Chondrocyte (in vitro differentiated cells): ENCODE data around the gene ADAMTS3. TPM values are rescaled to one million over a fixed set of nuclear protein-coding genes. Genes with fewer than 3 reads are reported as not detected.

Experiments
- DNase-seq: peaks from one replicate; pipeline ENCODE4 v3.0.0; 2021; ENCODE audit warnings: mixed read lengths, low spot score
- H3K27ac Mint-ChIP-seq: one replicate; pipeline ENCODE4 v1.8.0; 2021; ENCODE audit warnings: mild to moderate bottlenecking, moderate library complexity, mixed read lengths; ENCODE audit not compliant: unreplicated experiment
- H3K27me3 Mint-ChIP-seq: 2 replicates; pipeline ENCODE4 v1.8.0; 2021; ENCODE audit warnings: low read depth, mixed read lengths
- H3K36me3 Mint-ChIP-seq: 2 replicates; pipeline ENCODE4 v1.8.0; 2021; ENCODE audit warnings: low read depth, mixed read lengths
- H3K4me1 Mint-ChIP-seq: 2 replicates; pipeline ENCODE4 v1.8.0; 2021; ENCODE audit warnings: low read depth, mild to moderate bottlenecking, mixed read lengths
- H3K4me3 Mint-ChIP-seq: one replicate; pipeline ENCODE4 v1.8.0; 2021; ENCODE audit warnings: mild to moderate bottlenecking, moderate library complexity, mixed read lengths; ENCODE audit not compliant: unreplicated experiment
- H3K9me3 Mint-ChIP-seq: 2 replicates; pipeline ENCODE4 v1.8.0; 2021; ENCODE audit warnings: low read depth, mixed read lengths
- CTCF ChIP-seq: fragments of 200-600 bp; sonication (generic); IDR thresholded peaks from 2 replicates; pipeline ENCODE4 v1.5.0; 2021; ENCODE audit warnings: antibody characterized with exemption, mild to moderate bottlenecking, moderate library complexity
- total RNA-seq: library from RNA; stranded (reverse); gene quantifications from 3 replicates; pipeline ENCODE4 v1.2.1, GENCODE V29; 2021

ADAMTS3 gene
- total RNA-seq, 1 donor from 2014 or later: 0.60 TPM

GRCh38 chr4:72301759-72302158, 267.3 kb downstream of the ADAMTS3 start:
- Mint-ChIP-seq H3K27me3 (no peaks in the 10 kb centered on the region), H3K4me3 (no peak overlapping the region), H3K27ac (no peak overlapping the region), H3K36me3 (no peaks in the 10 kb centered on the region), H3K4me1 (no peaks in the 10 kb centered on the region), H3K9me3 (no peaks in the 10 kb centered on the region)
- no peak for DNase-seq
- no peak for TF ChIP-seq CTCF

GRCh38 chr4:72300126-72300525, 268.9 kb downstream of the ADAMTS3 start:
- no peak for TF ChIP-seq CTCF
- Mint-ChIP-seq H3K4me3 (no peak overlapping the region), H3K4me1 (peaks cover 3% of the 10 kb centered on the region), H3K9me3 (no peaks in the 10 kb centered on the region), H3K27me3 (no peaks in the 10 kb centered on the region), H3K27ac (no peak overlapping the region), H3K36me3 (no peaks in the 10 kb centered on the region)
- no peak for DNase-seq

GRCh38 chr4:72295966-72296557, 273.0 kb downstream of the ADAMTS3 start:
- H3K36me3 Mint-ChIP-seq: no peaks in the 10 kb centered on the region
- H3K9me3 Mint-ChIP-seq: no peaks in the 10 kb centered on the region
- DNase-seq: no peak
- H3K4me3 Mint-ChIP-seq: no peak overlapping the region
- no peaks in the 10 kb centered on the region for H3K27me3 Mint-ChIP-seq
- peaks cover 3% of the 10 kb centered on the region for H3K4me1 Mint-ChIP-seq
- peak; percentile 91 for TF ChIP-seq CTCF
- H3K27ac Mint-ChIP-seq: no peak overlapping the region

GRCh38 chr4:72290737-72291136, 278.3 kb downstream of the ADAMTS3 start:
- no peak for TF ChIP-seq CTCF

GRCh38 chr4:72286910-72287309, 282.1 kb downstream of the ADAMTS3 start:
- DNase-seq: no peak
- H3K9me3 Mint-ChIP-seq: no peaks in the 10 kb centered on the region
- H3K27ac Mint-ChIP-seq: no peak overlapping the region
- H3K36me3 Mint-ChIP-seq: no peaks in the 10 kb centered on the region
- peaks cover 6% of the 10 kb centered on the region for H3K27me3 Mint-ChIP-seq
- no peaks in the 10 kb centered on the region for H3K4me1 Mint-ChIP-seq
- TF ChIP-seq CTCF: no peak
- no peak overlapping the region for H3K4me3 Mint-ChIP-seq

More at GRCh38 chr4:72290737-72291136, 278.3 kb downstream of the ADAMTS3 start:
- Mint-ChIP-seq H3K9me3 (no peaks in the 10 kb centered on the region), H3K4me3 (no peak overlapping the region), H3K27ac (no peak overlapping the region), H3K4me1 (no peaks in the 10 kb centered on the region), H3K36me3 (no peaks in the 10 kb centered on the region), H3K27me3 (peaks cover 6% of the 10 kb centered on the region)
- no peak for DNase-seq
